GM18507 (cell line): Measurements from ENCODE around the gene KATNAL1.

Source experiments
- DNase-seq: peaks from one replicate; pipeline ENCODE4 v3.0.0; 2011; ENCODE audit warnings: low read depth; ENCODE audit not compliant: insufficient read length; ENCODE audit errors: extremely low spot score
- FAIRE-seq: peaks from 2 replicates; lab custom pipeline; 2011; peaks lifted over from hg19 to GRCh38; lab: Jason Lieb, UNC

KATNAL1 gene

GRCh38 chr13:30307194-30307970, at the start of gene KATNAL1:
Gene KATNAL1 (minus strand): TSS chr13:30307551. CDS start chr13:30283777, 23,774 bp downstream.
- DNase-seq = peak; percentile 62

GRCh38 chr13:30355839-30356238, 48.5 kb upstream of the KATNAL1 start:
- DNase-seq = no peak
- FAIRE-seq = no peak

More at GRCh38 chr13:30307194-30307970, at the start of gene KATNAL1:
- FAIRE-seq = no peak

- no peak for FAIRE-seq
- DNase-seq = no peak
Observed at GRCh38 chr13:30355384-30355699, 48.0 kb upstream of the KATNAL1 start.

- FAIRE-seq (no peak), DNase-seq (no peak)
Observed at GRCh38 chr13:30354493-30355383, 47.4 kb upstream of the KATNAL1 start.

- no peak for DNase-seq
- no peak for FAIRE-seq
Observed at GRCh38 chr13:30353471-30354215, 46.3 kb upstream of the KATNAL1 start.

- DNase-seq (no peak), FAIRE-seq (no peak)
Observed at GRCh38 chr13:30353060-30353459, 45.7 kb upstream of the KATNAL1 start.

GRCh38 chr13:30352121-30352520, 44.8 kb upstream of the KATNAL1 start:
- DNase-seq (no peak), FAIRE-seq (no peak)

GRCh38 chr13:30346789-30347167, 39.4 kb upstream of the KATNAL1 start:
- no peak for DNase-seq
- FAIRE-seq = peak; percentile 36

- peak; percentile 32 for DNase-seq
- peak; percentile 88 for FAIRE-seq
Observed at GRCh38 chr13:30346153-30346788, 38.9 kb upstream of the KATNAL1 start.

- DNase-seq = no peak
- FAIRE-seq = no peak
Observed at GRCh38 chr13:30345426-30346100, 38.2 kb upstream of the KATNAL1 start.

GRCh38 chr13:30341815-30342570, 34.6 kb upstream of the KATNAL1 start:
- DNase-seq = no peak
- FAIRE-seq = no peak

GRCh38 chr13:30340331-30341250, 33.2 kb upstream of the KATNAL1 start:
- no peak for FAIRE-seq

GRCh38 chr13:30339738-30340330, 32.5 kb upstream of the KATNAL1 start:
- no peak for FAIRE-seq
- no peak for DNase-seq

More at GRCh38 chr13:30340331-30341250, 33.2 kb upstream of the KATNAL1 start:
- no peak for DNase-seq

- no peak for FAIRE-seq
- DNase-seq = no peak
Observed at GRCh38 chr13:30338952-30339351, 31.6 kb upstream of the KATNAL1 start.

- no peak for DNase-seq
- FAIRE-seq = no peak
Observed at GRCh38 chr13:30338331-30338851, 31.0 kb upstream of the KATNAL1 start.

GRCh38 chr13:30337061-30337610, 29.8 kb upstream of the KATNAL1 start:
- no peak for DNase-seq
- no peak for FAIRE-seq
